Motor neuron (in vitro differentiated cells): ENCODE measurements around the gene TAS1R2. TPM values are rescaled to one million over a fixed set of nuclear protein-coding genes. Genes with fewer than 3 reads are reported as not detected.
A peak's percentile ranks its signal among the peaks of the same experiment; 100 is the strongest.
"Not testable (repeated sequence)": the region's sequence is repeated elsewhere in the genome, so short reads cannot be mapped to it uniquely, and the experiment has no call there.

Experiments used
- ATAC-seq, 8 experiments: fragments of 200-7000 bp; cut with Tn5 transposase; replicated peaks in 6 of 8; 2 replicates each; pipeline ENCODE4 v1.8.0; 2021; ENCODE audit warnings: mild to moderate bottlenecking in 8 of 8, moderate library complexity in 8 of 8
- H3K27ac ChIP-seq, 2 donors: fragments of 250-450 bp; sonication (Bioruptor Pico); 2 replicates each; pipeline ENCODE4 v1.9.0; 2021; ENCODE audit warnings: antibody characterized with exemption in 2 of 2, mild to moderate bottlenecking in 2 of 2, moderate library complexity in 1 of 2
- H3K4me1 ChIP-seq, 2 donors: fragments of 250-450 bp; sonication (Bioruptor Pico); replicated peaks in 1 of 2; 2 replicates each; pipeline ENCODE4 v1.6.1; 2021; ENCODE audit warnings: antibody characterized with exemption in 2 of 2, mild to moderate bottlenecking in 2 of 2, moderate library complexity in 1 of 2
- H3K4me3 ChIP-seq, 5 donors: fragments of 250-450 bp; sonication (Bioruptor Pico); 2 replicates each; pipeline ENCODE4 v1.9.0; 2021; ENCODE audit warnings: antibody characterized with exemption in 5 of 5, mild to moderate bottlenecking in 5 of 5, moderate library complexity in 4 of 5
- WGBS, 10 experiments: fragments of 450-650 bp; shearing (Covaris generic); methylation state at CpG; one replicate each; pipeline ENCODE4 v1.0.0; 2022; 5-methylcytosine and 5-hydroxymethylcytosine counted together
- in situ Hi-C, 9 experiments: fragments of 400-800 bp; cut with MboI; loops; one replicate each; pipeline ENCODE4 v1.15.0; 2021; ENCODE audit warnings: low sequenced_read_pairs in 9 of 9, low pct_unique_long_range_greater_than_20kb in 2 of 9; ENCODE audit not compliant: unreplicated experiment in 9 of 9
- total RNA-seq, 8 experiments: library from RNA; unstranded; fragments of 300-600 nt; gene quantifications; 2 replicates each; pipeline versions ENCODE4 v1.2.3 to v1.2.4, GENCODE V29; 2022

TAS1R2 gene
- total RNA-seq, 8 experiments from 2014 or later = 0.10 to 0.31 (median 0.21) TPM; not detected in 4

- ATAC-seq = no peak
- in situ Hi-C loops = no loop called here
- no peak overlapping the region for H3K27ac ChIP-seq
- no peaks in the 10 kb centered on the region for H3K4me1 ChIP-seq
- 0 to 76% (median 68%) methylated on average over 1 to 9 of the region's 9 CpGs; no CpG with 5 or more reads in 3 of the 10 experiments for WGBS, 10 experiments
- H3K4me3 ChIP-seq = no peak overlapping the region
Observed at GRCh38 chr1:18861082-18861481, 1.6 kb upstream of the TAS1R2 start.

GRCh38 chr1:18858070-18858688, 1.3 kb downstream of the TAS1R2 start:
- H3K4me3 ChIP-seq = no peak overlapping the region
- WGBS, 10 experiments = 0 to 85% (median 70%) methylated on average over 1 to 7 of the region's 7 CpGs; no CpG with 5 or more reads in 1 of the 10 experiments
- ATAC-seq = no peak
- in situ Hi-C loops = no loop called here
- no peaks in the 10 kb centered on the region for H3K4me1 ChIP-seq
- no peak overlapping the region for H3K27ac ChIP-seq

- H3K4me3 ChIP-seq = no peak overlapping the region
- in situ Hi-C loops = no loop called here
- no peak overlapping the region for H3K27ac ChIP-seq
- no peak for ATAC-seq
- no peaks in the 10 kb centered on the region for H3K4me1 ChIP-seq
- WGBS, 10 experiments = 0 to 100% (median 77%) methylated on average over 1 of the region's 1 CpG
Observed at GRCh38 chr1:18856435-18856834, 3.0 kb downstream of the TAS1R2 start.

GRCh38 chr1:18855573-18855972, 3.9 kb downstream of the TAS1R2 start:
- in situ Hi-C loops = no loop called here
- 0 to 78% (median 53%) methylated on average over 1 to 6 of the region's 6 CpGs; no CpG with 5 or more reads in 2 of the 10 experiments for WGBS, 10 experiments
- Histone ChIP-seq H3K27ac (no peak overlapping the region), H3K4me1 (no peaks in the 10 kb centered on the region), H3K4me3 (no peak overlapping the region)
- ATAC-seq = no peak

- Histone ChIP-seq H3K27ac (no peak overlapping the region), H3K4me3 (no peak overlapping the region), H3K4me1 (no peaks in the 10 kb centered on the region)
- 80 to 100% (median 94%) methylated on average over 1 to 29 of the region's 49 CpGs; no CpG with 5 or more reads in 3 of the 10 experiments for WGBS, 10 experiments
- in situ Hi-C loops = no loop called here
- peak in 1 of 8 experiments; percentile 13 for ATAC-seq
Observed at GRCh38 chr1:18854331-18855025, 5.0 kb downstream of the TAS1R2 start.

- Histone ChIP-seq H3K4me3 (no peak overlapping the region), H3K27ac (no peak overlapping the region), H3K4me1 (no peaks in the 10 kb centered on the region)
- in situ Hi-C loops = no loop called here
- no peak for ATAC-seq
- 0 to 67% (median 26%) methylated on average over 1 to 6 of the region's 6 CpGs; no CpG with 5 or more reads in 3 of the 10 experiments for WGBS, 10 experiments
Observed at GRCh38 chr1:18852501-18852900, 7.0 kb downstream of the TAS1R2 start.

GRCh38 chr1:18849261-18849711, 10.2 kb downstream of the TAS1R2 start:
- 58 to 100% (median 77%) methylated on average over 1 to 10 of the region's 11 CpGs; no CpG with 5 or more reads in 5 of the 10 experiments for WGBS, 10 experiments
- H3K4me3 ChIP-seq = no peak overlapping the region
- no peaks in the 10 kb centered on the region for H3K4me1 ChIP-seq
- no peak overlapping the region for H3K27ac ChIP-seq
- no peak for ATAC-seq
- in situ Hi-C loops = no loop called here

- H3K4me3 ChIP-seq, in situ Hi-C loops, ATAC-seq, H3K27ac ChIP-seq, H3K4me1 ChIP-seq: not testable (repeated sequence)
- 29 to 89% (median 74%) methylated on average over 1 to 2 of the region's 2 CpGs; no CpG with 5 or more reads in 5 of the 10 experiments for WGBS, 10 experiments
Observed at GRCh38 chr1:18847723-18848122, 11.7 kb downstream of the TAS1R2 start.

- no peak overlapping the region for H3K27ac ChIP-seq
- WGBS, 10 experiments = 19 to 95% (median 84%) methylated on average over 2 to 17 of the region's 17 CpGs; no CpG with 5 or more reads in 3 of the 10 experiments
- H3K4me1 ChIP-seq = no peaks in the 10 kb centered on the region
- in situ Hi-C loops = no loop called here
- no peak for ATAC-seq
- H3K4me3 ChIP-seq = no peak overlapping the region
Observed at GRCh38 chr1:18840145-18840544, 19.3 kb downstream of the TAS1R2 start.

GRCh38 chr1:18836654-18837053, 22.8 kb downstream of the TAS1R2 start:
- in situ Hi-C loops = no loop called here
- Histone ChIP-seq H3K4me3 (no peak overlapping the region), H3K27ac (no peak overlapping the region), H3K4me1 (no peaks in the 10 kb centered on the region)
- 0 to 90% (median 79%) methylated on average over 1 to 5 of the region's 5 CpGs; no CpG with 5 or more reads in 3 of the 10 experiments for WGBS, 10 experiments
- peak in 1 of 8 experiments; percentile 23 for ATAC-seq

- WGBS, 10 experiments = 0 to 50% (median 8%) methylated on average over 1 of the region's 1 CpG; no CpG with 5 or more reads in 4 of the 10 experiments
- H3K4me1 ChIP-seq, H3K4me3 ChIP-seq, H3K27ac ChIP-seq, in situ Hi-C loops, ATAC-seq: not testable (repeated sequence)
Observed at GRCh38 chr1:18832319-18832718, 27.1 kb downstream of the TAS1R2 start.

GRCh38 chr1:18831656-18832055, 27.8 kb downstream of the TAS1R2 start:
- ATAC-seq = no peak
- Histone ChIP-seq H3K4me3 (no peak overlapping the region), H3K27ac (no peak overlapping the region), H3K4me1 (no peaks in the 10 kb centered on the region)
- in situ Hi-C loops = no loop called here
- 0 to 72% (median 67%) methylated on average over 1 to 2 of the region's 2 CpGs; no CpG with 5 or more reads in 5 of the 10 experiments for WGBS, 10 experiments

GRCh38 chr1:18830596-18830995, 28.9 kb downstream of the TAS1R2 start:
- H3K27ac ChIP-seq = no peak overlapping the region
- no peak overlapping the region for H3K4me3 ChIP-seq
- no peaks in the 10 kb centered on the region for H3K4me1 ChIP-seq
- no peak for ATAC-seq
- in situ Hi-C loops = no loop called here
- 0 to 87% (median 74%) methylated on average over 1 to 7 of the region's 12 CpGs; no CpG with 5 or more reads in 2 of the 10 experiments for WGBS, 10 experiments
